SU-DHL-6 (cell line): ENCODE data around the gene ATL2.

Experiments used
- EZH2phosphoT487 ChIP-seq: fragments of 200-600 bp; sonication (generic), shearing (Covaris generic); conservative IDR thresholded peaks from 2 replicates; pipeline ENCODE4 v1.6.1; 2018; ENCODE audit warnings: mild to moderate bottlenecking, antibody characterized with exemption, low read length, moderate library complexity, mixed read lengths
- TF ChIP-seq, protein P1 (sequence below): fragments of 200-600 bp; sonication (generic); IDR thresholded peaks from one replicate; pipeline ENCODE4 v1.5.1; 2017; ENCODE audit warnings: antibody characterized with exemption, mild to moderate bottlenecking, low read length, moderate library complexity; ENCODE audit not compliant: insufficient read depth, poor library complexity, severe bottlenecking

DNA sequence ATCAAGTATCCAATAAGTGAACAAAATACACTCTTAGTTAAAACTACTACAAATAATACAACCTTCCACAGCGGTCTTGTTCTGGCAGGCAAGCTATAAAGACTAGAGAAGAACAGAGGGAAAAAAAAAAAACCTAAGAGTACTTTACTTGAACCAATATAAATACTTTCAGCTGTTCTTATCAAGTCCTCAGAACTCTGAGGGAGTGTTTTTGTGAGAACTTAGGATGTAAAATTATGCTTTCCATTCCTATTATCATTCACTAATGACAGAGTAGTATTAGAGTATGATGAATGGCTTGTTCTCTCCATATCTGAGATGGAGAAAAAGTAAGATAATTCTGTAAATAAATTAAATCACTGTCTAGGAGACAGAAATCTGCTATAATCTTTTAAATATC, 68.3 kb downstream of the ATL2 start:
- TF ChIP-seq, protein P1, sequence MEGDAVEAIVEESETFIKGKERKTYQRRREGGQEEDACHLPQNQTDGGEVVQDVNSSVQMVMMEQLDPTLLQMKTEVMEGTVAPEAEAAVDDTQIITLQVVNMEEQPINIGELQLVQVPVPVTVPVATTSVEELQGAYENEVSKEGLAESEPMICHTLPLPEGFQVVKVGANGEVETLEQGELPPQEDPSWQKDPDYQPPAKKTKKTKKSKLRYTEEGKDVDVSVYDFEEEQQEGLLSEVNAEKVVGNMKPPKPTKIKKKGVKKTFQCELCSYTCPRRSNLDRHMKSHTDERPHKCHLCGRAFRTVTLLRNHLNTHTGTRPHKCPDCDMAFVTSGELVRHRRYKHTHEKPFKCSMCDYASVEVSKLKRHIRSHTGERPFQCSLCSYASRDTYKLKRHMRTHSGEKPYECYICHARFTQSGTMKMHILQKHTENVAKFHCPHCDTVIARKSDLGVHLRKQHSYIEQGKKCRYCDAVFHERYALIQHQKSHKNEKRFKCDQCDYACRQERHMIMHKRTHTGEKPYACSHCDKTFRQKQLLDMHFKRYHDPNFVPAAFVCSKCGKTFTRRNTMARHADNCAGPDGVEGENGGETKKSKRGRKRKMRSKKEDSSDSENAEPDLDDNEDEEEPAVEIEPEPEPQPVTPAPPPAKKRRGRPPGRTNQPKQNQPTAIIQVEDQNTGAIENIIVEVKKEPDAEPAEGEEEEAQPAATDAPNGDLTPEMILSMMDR = no peak
- no peak for TF ChIP-seq EZH2phosphoT487
